Measurements from ENCODE around the gene MTERF4.
"Not testable (repeated sequence)": the region's sequence is repeated elsewhere in the genome, so short reads cannot be mapped to it uniquely, and the experiment has no call there.

MTERF4 gene

GRCh38 chr2:241110607-241111439 lies 8.7 kb upstream of the MTERF4 start:
- no peak for DNase-seq

- no peak for DNase-seq
Observed at GRCh38 chr2:241110089-241110606, 8.1 kb upstream of the MTERF4 start.

GRCh38 chr2:241109210-241110088 lies 7.4 kb upstream of the MTERF4 start:
- no peak for DNase-seq

- no peak for DNase-seq
Observed at GRCh38 chr2:241108271-241109209, 6.5 kb upstream of the MTERF4 start.

- no peak for DNase-seq
Observed at GRCh38 chr2:241107031-241107783, 5.1 kb upstream of the MTERF4 start.

- no peak for DNase-seq
Observed at GRCh38 chr2:241105641-241106040, 3.6 kb upstream of the MTERF4 start.

GRCh38 chr2:241104611-241105010 lies 2.5 kb upstream of the MTERF4 start:
- not testable (repeated sequence) for DNase-seq

- DNase-seq, result no peak
Observed at GRCh38 chr2:241103176-241103595, 1.1 kb upstream of the MTERF4 start.

GRCh38 chr2:241099246-241099645 lies 2.8 kb downstream of the MTERF4 start:
- no peak for DNase-seq

GRCh38 chr2:241096979-241097378 lies 5.1 kb downstream of the MTERF4 start:
- DNase-seq, result no peak

- DNase-seq, result no peak
Observed at GRCh38 chr2:241095594-241096290, 6.3 kb downstream of the MTERF4 start.

GRCh38 chr2:241094924-241095420 lies 7.1 kb downstream of the MTERF4 start:
- DNase-seq, result no peak

GRCh38 chr2:241094172-241094571 lies 7.9 kb downstream of the MTERF4 start:
- no peak for DNase-seq

- not testable (repeated sequence) for DNase-seq
Observed at GRCh38 chr2:241093133-241093781, 8.8 kb downstream of the MTERF4 start.

GRCh38 chr2:241092677-241093076 lies 9.4 kb downstream of the MTERF4 start:
- no peak for DNase-seq

- no peak for DNase-seq
Observed at GRCh38 chr2:241091734-241092445, 10.2 kb downstream of the MTERF4 start.

- no peak for DNase-seq
Observed at GRCh38 chr2:241091201-241091600, 10.9 kb downstream of the MTERF4 start.

GRCh38 chr2:241088791-241089732 lies 13.0 kb downstream of the MTERF4 start:
- DNase-seq, result no peak

Measured in NCI-H1105 treated with DMSO at 0.1 percent for 48 hours (cell line).